Fibroblast of skin of scalp (primary cell): ENCODE data around the gene KDM1B.
"Not testable (repeated sequence)": the region's sequence is repeated elsewhere in the genome, so short reads cannot be mapped to it uniquely, and the experiment has no call there.

Experiments
- DNase-seq: peaks from one replicate; pipeline ENCODE4 v3.0.0-alpha.2; 2013

Gene KDM1B

GRCh38 chr6:18192026-18192425 is 36.8 kb downstream of the KDM1B start:
- no peak for DNase-seq

- peak; percentile 73 for DNase-seq
Observed at GRCh38 chr6:18203786-18204185, 48.6 kb downstream of the KDM1B start.

GRCh38 chr6:18204691-18205090 is 49.5 kb downstream of the KDM1B start:
- DNase-seq, result no peak

- DNase-seq, result no peak
Observed at GRCh38 chr6:18206591-18206990, 51.4 kb downstream of the KDM1B start.

GRCh38 chr6:18207438-18207837 is 52.2 kb downstream of the KDM1B start:
- DNase-seq, result no peak

- no peak for DNase-seq
Observed at GRCh38 chr6:18207949-18208348, 52.7 kb downstream of the KDM1B start.

GRCh38 chr6:18208778-18209177 is 53.6 kb downstream of the KDM1B start:
- DNase-seq, result not testable (repeated sequence)

GRCh38 chr6:18209539-18210197 is 54.4 kb downstream of the KDM1B start:
- DNase-seq, result no peak

- DNase-seq, result no peak
Observed at GRCh38 chr6:18210707-18211106, 55.5 kb downstream of the KDM1B start.

GRCh38 chr6:18211338-18211737 is 56.1 kb downstream of the KDM1B start:
- no peak for DNase-seq

- no peak for DNase-seq
Observed at GRCh38 chr6:18212231-18212630, 57.0 kb downstream of the KDM1B start.

- no peak for DNase-seq
Observed at GRCh38 chr6:18213439-18213838, 58.2 kb downstream of the KDM1B start.

GRCh38 chr6:18214003-18214402 is 58.8 kb downstream of the KDM1B start:
- no peak for DNase-seq

GRCh38 chr6:18215436-18215835 is 60.2 kb downstream of the KDM1B start:
- no peak for DNase-seq

- DNase-seq, result peak; percentile 75
Observed at GRCh38 chr6:18216411-18216810, 61.2 kb downstream of the KDM1B start.

- no peak for DNase-seq
Observed at GRCh38 chr6:18218233-18218632, 63.0 kb downstream of the KDM1B start.

- no peak for DNase-seq
Observed at GRCh38 chr6:18219591-18219990, 64.4 kb downstream of the KDM1B start.

- no peak for DNase-seq
Observed at GRCh38 chr6:18221288-18221615, 66.0 kb downstream of the KDM1B start.

GRCh38 chr6:18226451-18227105 is 71.4 kb downstream of the KDM1B start:
- DNase-seq, result peak; percentile 95

- DNase-seq, result not testable (repeated sequence)
Observed at GRCh38 chr6:18227166-18227565, 71.9 kb downstream of the KDM1B start.

- not testable (repeated sequence) for DNase-seq
Observed at GRCh38 chr6:18228590-18228989, 73.4 kb downstream of the KDM1B start.

- DNase-seq, result not testable (repeated sequence)
Observed at GRCh38 chr6:18231856-18232255, 76.6 kb downstream of the KDM1B start.

- not testable (repeated sequence) for DNase-seq
Observed at GRCh38 chr6:18233770-18234169, 78.5 kb downstream of the KDM1B start.

- no peak for DNase-seq
Observed at GRCh38 chr6:18234564-18234963, 79.3 kb downstream of the KDM1B start.

- DNase-seq, result no peak
Observed at GRCh38 chr6:18235524-18235923, 80.3 kb downstream of the KDM1B start.
